Measurements from ENCODE around the gene ABCA7.
A peak's percentile ranks its signal among the peaks of the same experiment; 100 is the strongest.

The ABCA7 gene

GRCh38 chr19:1066748-1067340, 26.9 kb downstream of the ABCA7 start, which contains the start of gene ARHGAP45:
ARHGAP45 (plus strand) TSS chr19:1067167; CDS start chr19:1067406, 239 bp downstream.
- no peak within 1 kb of the TSS; the same call in 1 of the 2 replicates for H3K27ac ChIP-seq
- no peak for TF ChIP-seq CTCF (conservative IDR thresholded peaks at IDR 0.05)

GRCh38 chr19:1067341-1067957, 27.5 kb downstream of the ABCA7 start:
- no peak overlapping the region; the same call in 1 of the 2 replicates for H3K27ac ChIP-seq
- no peak for TF ChIP-seq CTCF (conservative IDR thresholded peaks at IDR 0.05)

- no peak overlapping the region for H3K27ac ChIP-seq
- no peak for TF ChIP-seq CTCF (conservative IDR thresholded peaks at IDR 0.05)
Observed at GRCh38 chr19:1068009-1069001, 28.4 kb downstream of the ABCA7 start.

GRCh38 chr19:1069009-1069779, 29.3 kb downstream of the ABCA7 start:
- no peak for TF ChIP-seq CTCF (conservative IDR thresholded peaks at IDR 0.05)
- no peak overlapping the region for H3K27ac ChIP-seq

- no peak overlapping the region for H3K27ac ChIP-seq
- TF ChIP-seq CTCF (conservative IDR thresholded peaks at IDR 0.05): no peak
Observed at GRCh38 chr19:1070576-1070930, 30.6 kb downstream of the ABCA7 start.

DNA sequence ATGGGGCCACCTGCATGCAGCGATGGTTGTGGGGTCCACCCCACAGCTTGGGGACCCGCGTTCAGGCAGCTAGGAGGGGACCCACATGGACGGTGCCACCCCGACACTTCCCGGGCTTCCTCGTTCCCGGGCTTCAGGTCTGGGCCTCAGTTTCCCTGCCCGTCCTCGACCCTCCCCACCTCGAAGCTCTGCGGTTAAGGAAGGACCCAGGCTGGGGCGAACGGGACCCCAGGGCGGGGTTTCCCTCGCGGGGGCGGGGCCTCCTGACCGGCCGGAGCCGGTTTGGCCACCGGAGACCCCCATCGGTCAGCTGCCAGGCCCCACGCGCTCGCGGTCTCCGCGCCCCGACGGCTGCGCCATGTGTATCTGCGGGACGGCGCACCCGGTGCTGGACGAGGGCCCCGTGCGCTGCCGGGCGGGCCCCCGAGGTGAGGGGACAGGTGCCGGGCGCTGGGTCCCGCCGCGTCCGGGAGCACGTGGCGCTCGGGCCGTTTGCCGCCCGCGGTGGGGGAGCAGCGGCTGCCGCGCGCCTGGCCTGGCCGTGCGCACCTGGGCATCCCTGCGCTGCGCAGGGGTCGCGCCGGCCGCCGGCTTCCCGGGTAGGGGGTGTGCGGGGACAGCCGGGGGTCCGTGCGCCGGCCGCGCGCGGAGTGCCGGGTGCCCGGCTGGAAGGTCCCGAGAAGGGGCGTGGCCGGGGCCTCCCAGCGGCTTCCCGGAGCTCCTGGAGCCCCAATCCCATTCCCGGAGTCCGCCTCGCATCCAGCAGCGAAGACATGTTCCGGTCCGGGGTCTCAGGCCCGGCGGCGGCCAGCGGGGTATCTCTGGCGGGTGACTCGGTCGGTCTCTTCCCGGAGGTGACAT, 31.3 kb downstream of the ABCA7 start:
- peak overlapping the region; percentile 27; the same call in 1 of the 2 replicates for H3K27ac ChIP-seq
- TF ChIP-seq CTCF (conservative IDR thresholded peaks at IDR 0.05): no peak
